GM18873 (cell line): ENCODE data around the gene DHDH.
A peak's percentile ranks its signal among the peaks of the same experiment; 100 is the strongest.

Experiments
- ATAC-seq: cut with Tn5 transposase; IDR thresholded peaks from one replicate; pipeline ENCODE4 v1.9.1; 2021; ENCODE audit warnings: mild to moderate bottlenecking, moderate library complexity, moderate number of reproducible peaks; ENCODE audit not compliant: unreplicated experiment, low FRiP score

The DHDH gene

DNA sequence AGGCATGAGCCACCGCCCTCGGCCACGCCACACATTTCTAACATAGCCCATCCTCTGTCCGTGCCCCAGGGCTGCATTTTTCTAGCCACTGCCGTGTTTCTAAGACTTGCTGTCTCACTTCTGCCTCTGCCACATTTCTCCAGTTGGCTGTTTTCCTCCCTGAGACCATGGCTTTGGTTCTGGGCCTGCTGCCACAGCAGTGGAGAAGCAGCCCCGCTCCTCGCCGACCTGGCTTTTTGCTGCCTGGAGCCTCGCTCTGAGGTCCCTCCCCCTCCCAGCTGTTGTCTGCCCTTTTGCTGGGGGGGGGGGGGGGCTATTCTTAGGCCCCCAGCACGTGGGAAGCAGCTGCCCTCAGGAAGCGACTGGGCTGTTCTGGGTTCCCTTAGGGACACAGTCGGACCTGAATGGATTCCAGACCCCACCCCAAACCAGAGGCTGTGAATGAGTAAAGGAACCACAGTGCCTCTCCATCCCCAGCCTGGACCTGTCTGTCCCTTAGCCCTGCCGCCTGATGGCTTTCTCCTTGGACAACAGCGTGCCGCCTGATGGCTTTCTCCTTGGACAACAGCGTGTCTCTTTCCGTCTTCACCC is 56.3 kb downstream of the DHDH start:
- no peak for ATAC-seq

DNA sequence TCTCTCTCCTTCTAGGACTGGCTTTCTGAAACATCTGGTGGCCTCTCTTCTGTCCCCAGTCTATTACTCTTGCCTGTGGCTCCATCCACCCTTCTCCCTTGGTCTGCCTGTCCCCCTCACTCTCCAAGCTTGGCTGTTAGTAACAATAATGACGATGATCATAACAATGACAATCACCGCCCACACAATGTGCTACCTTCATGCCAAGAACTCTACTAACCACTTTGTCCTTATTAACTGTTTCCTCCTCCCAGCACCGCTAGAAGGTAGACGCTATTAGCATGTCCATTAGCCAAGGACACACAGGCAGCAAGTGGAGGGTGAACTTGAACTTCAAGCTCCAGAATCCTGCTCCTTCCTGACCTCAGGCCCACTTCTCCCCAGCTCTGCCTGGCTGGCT is 56.9 kb downstream of the DHDH start:
- ATAC-seq: no peak

GRCh38 chr19:48991011-48991609 is 57.6 kb downstream of the DHDH start:
- no peak for ATAC-seq

DNA sequence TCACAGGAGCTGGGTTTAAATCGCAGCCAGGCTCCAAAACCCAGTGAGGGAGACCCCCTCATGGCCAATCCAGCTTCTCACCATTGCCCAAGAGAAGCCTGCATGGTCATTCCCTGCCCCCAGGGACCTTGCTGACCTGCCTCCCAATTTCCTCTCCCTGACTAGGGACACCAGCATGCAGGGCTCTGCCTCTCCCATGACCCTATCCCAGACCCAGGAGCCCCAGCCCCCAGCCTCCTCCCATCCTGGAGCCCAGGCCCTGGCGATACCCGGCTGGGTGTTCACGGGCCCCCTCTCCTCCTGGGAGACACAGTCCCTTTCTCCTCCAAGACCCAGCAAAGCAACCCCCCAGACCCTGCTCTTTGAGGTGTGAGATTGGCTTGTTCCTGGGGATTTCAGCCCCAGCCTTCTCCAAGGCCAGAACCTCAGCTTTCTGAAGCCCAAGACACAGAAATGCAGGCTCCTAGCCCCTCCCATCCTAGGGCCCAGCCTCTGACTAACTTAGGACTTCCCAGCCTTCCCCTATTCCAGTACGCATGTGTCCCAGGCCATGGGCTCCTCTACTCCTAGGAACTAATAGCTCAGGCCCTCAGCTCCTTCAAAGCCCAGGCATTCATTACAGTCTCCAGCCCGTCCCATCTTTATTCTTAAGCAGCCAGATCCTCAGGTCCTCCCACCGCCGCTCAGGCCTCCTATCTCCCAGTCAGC is 58.5 kb downstream of the DHDH start:
- ATAC-seq: no peak

DNA sequence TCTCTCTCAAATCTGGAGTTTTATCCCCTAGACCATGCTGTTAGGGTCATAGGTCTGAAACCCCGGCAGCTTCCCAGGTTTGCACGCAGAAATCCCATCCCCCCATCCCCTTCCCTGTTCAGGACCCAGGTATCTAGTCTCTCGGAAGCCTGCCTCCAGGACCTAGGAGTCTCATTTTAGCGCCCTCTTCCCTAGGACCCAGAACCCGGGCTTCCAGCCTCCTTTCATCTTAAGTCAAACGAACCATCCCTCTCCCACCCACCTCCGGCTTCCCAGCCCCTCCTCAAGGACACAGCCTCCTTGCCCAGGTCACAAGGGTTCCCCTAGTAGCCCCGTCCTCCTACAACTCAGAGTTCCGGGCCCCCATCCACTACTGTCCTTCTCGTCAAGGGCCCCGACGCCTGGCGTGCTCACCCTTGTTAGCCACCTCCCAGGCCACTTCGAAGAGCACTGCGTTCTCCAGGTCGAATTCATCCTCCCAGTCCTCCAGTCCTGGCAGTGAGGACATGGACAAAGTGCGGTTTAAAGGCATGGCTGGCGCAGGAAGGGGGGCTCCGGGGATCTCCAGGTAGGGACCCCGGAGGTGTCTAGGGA is 59.2 kb downstream of the DHDH start:
- ATAC-seq: no peak

DNA sequence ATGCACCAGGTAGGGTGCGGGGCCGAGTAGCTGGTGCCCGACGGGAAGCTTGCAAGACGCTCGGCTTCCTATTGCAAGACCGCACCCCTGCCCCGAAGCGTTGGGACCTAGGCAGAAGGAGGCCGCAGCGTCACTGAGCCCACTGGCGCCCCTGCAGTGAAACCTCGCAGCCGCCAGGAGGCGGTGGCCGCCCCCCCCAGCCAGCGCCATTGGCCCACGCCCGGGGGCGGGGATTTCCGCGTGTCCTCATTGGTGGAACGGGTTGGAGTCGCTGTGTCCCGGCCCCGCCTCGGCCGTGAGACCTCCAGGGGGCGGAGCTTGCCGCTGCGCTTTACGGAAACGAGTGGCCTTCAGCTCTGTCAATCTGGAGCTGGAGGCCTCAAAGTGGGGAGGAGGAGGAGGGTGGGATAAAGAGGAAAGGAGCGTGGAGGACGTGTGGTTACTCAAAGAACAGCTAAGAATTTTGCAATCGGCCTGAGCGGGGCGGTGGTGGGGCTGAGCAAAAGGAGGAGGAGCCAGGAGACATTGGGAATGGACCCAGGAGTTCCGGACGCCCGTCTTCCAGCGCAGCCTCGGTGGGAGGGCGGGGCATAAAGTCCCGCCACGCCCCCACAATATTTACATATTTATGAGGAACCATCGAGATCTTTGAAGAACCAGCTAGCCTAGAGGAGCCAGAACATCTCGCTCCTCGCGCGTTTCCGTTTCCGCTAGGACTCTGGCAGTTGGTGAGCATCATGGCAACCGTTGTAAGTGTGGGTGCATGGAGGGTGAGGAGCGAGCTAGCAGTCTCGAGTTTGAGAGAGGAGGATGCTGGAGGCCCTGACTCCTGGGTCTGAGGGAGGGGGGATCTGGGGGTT is 59.9 kb downstream of the DHDH start, which contains the start of the genes GYS1 and RUVBL2:
Gene GYS1 (minus strand): TSS at position 135 of the 860 bp plus-strand sequence. CDS start 197 bp downstream, outside the sequence.
Gene RUVBL2 (plus strand): TSS at position 713 of the 860 bp plus-strand sequence. CDS start 25 bp downstream, at position 738.
- ATAC-seq: peak; percentile 75

GRCh38 chr19:48994035-48994386 is 60.5 kb downstream of the DHDH start:
- no peak for ATAC-seq
